ENCODE measurements around the gene DCLK3. TPM values are rescaled to one million over a fixed set of nuclear protein-coding genes. Genes with fewer than 3 reads are reported as not detected.

The DCLK3 gene
- total RNA-seq, 1 donor = not detected

DNA sequence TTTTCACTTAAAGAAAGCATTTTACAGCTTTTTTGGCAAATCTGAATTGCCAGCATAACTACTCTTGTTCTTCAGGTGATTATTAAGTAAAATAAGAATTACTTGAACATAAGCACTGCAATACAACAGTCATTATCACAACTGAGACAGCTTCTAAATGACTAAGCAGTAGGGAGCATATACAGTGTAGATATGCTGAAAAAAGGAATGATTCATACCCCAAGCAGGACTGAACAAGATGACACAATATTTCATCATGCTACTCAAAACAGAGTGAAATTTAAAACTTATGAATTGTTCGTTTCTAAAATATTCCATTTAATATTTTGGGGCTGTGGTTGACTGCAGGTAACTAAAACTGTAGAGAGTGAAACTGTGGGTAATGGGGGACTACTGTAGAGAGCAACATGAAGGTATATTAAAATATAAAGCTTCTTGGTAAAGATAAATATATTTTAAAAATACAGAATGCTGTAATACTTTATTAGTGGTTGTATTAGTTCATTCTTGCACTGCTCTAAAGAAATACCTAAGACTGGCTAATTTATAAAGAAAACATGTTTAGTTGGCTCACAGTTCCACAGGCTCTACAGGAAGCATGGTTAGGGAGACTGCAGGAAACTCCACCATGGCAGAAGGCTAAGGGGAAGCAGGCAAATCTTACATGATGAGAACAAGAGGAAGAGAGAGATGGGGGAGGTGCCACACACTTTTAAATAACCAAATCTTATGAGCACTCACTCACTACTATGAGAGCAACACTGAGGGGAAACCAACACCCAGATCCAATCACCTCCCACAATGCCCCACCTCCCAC is 84.8 kb downstream of the DCLK3 start:
- DNase-seq (ENCODE audit: low read depth in 2 of 3, low spot score in 2 of 3) = no peak

DNA sequence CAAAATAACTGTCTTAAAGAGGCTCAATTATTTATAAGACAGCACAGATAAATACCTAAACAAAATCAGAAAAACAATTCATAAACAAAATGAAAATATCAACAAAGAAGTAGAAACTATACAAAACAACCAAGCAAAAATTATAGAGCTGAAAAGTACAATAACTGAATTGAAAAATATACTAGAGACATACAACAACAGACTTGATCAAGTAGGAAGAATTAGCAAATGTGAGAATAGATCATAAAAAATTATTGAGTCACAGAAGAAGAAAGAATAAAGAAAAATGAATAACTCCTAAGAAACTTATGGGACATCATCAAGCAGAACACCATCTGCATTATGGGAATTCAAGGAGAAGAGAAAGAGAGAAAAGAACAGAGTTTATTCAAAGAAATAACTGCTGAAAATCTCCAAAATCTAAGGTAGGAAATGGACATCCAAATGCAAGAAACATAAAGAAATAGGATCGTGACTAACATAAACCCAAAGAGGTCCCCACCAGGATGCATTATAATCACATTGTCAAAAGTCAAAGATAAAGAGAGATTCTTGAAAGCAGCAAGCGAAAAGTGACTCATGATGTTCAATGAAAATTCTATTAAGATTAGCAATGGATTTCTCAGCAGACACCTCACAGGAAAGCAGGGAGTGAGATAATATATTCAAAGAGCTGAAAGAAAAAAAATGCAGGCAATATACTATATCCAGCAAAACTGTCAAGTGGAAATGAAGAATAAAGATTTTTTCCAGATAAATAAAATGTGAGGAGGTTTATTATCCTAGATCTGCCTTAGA is 85.9 kb downstream of the DCLK3 start:
- DNase-seq (ENCODE audit: low read depth in 2 of 3, low spot score in 2 of 3) = peak in 1 of 3 donors; percentile 3

DNA sequence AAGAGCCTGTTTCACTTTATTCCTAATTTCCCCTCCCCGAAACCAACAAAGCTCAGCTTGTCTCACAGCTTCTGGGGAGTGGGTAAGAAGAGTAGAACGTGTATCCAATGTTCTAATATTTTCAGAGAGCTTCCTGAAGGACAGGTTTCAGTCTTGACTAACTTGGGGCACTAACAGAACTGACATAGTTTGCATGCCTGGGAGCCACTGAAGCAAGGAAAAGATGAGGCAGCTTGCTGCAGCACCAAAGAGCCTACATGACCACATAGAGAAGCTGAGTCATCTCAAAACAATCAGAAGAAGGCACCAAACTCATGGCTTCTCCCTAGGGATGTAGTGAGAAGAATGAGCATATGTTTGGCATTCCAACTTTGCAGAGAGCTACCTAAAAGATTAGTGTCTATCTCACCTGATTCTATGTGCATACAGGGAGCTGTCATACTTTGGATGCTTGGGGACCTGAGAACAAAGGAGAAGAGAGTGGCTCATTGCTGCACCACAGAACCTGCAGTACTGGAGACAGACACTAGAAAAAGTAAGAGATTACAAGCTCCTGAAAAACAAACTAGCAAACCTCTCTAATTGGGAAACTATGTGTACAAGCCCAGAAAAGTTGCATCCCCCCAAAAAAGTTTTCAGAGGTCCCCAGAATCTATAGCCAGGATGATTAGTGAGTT is 86.9 kb downstream of the DCLK3 start:
- no peak for DNase-seq (ENCODE audit: low read depth in 2 of 3, low spot score in 2 of 3)

DNA sequence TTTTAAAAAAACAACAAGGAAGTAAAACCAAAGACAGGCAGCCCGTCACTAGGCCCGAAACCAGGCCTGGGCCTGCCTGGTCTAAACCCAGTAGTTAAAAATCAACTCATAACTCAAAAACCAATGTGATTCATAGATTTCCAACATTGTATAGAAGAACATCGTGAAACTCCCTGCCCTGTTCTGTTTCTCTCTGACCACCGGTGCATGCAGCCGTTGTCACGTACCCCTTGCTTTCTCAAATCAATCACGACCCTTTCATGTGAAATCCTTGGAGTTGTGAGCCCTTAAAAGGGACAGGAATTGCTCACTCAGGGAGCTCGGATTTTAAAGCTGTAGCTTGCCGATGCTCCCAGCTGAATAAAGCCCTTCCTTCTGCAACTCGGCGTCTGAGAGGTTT is 89.5 kb downstream of the DCLK3 start:
- DNase-seq (ENCODE audit: low read depth in 2 of 3, low spot score in 2 of 3) = no peak

DNA sequence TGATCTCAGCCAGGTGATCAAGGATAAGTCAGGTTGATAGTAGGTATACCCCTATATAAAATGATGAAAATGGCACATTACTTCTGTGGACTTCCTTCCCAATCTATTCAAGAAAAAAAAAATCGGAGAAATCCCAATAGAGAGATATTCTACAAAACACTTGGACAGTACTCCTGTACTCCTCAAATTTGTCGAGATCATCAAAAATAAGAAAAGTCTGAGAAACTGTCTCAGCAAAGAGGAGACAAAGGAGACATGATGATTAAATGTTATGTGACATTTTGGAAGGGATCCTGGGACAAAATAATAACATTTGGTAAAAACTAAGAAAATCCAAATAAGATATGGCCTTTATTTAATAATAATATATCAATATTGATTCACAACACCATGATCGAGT is 94.6 kb downstream of the DCLK3 start:
- DNase-seq (ENCODE audit: low read depth in 2 of 3, low spot score in 2 of 3) = no peak

DNA sequence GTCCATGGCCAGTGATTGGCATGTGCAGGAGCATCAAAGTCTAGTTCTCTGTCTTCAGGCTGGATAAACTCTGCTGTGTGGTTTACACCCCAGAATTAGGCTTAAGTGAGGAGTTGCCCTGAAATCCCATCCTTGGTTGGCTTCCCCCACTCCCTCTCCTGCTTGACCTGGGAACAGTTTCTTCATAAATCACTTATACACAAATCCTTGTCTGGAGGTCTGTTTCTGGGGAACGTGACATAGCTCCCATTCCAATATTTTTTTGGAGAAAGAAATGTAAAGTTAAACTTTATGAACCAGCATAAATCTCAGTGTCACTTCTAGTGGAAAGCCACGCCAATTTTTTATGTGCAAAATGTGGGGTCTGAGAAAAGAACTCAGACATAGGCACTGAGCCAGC is 98.2 kb downstream of the DCLK3 start:
- no peak for DNase-seq (ENCODE audit: low read depth in 2 of 3, low spot score in 2 of 3)

DNA sequence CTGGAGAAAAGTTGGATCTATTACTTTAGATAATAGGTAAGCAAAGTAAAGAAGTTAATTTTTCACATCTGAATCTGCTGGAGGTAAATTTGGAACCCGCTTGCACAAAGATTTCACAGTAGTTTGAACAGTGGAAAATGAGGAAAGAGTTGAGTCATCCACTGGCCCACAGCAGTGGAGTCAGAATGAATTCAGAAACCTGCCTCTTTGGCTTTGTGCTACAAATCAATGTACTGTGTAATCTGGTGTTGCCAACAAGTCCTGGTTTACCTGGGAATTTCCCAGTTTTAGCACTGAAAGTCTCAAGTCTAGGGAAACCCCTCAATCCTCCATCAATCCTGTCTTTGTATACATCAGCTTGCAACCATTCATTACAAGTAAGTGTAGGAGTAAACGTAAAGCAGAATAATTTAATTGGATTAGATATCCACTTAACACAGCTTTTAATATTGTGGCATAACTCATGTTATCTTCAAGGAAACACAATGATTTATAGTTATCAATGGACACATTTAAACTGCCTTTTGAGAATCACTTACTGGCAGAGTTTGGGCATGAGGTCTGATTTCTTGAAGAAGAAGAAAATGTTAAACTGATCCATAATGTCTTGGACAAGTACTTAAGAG is 100.6 kb downstream of the DCLK3 start:
- DNase-seq (ENCODE audit: low read depth in 2 of 3, low spot score in 2 of 3) = no peak

DNA sequence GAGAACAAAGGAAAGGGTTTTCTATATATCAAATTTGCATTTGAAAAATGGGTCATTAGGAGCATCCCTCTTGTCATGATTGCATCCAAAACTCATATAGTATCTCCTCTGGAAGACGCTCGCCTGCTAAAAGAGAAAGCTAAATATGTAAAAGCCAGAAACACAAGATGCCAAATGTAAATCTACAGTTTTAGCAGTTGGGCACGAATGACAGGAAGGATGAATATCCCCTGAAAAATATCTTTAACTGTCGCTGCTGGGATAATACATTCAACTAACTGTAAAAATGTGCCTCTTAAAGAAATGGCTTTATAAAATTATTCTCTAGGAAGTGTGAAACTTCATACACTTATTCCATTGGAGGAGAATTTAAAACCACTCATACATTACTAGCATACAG is 101.7 kb downstream of the DCLK3 start:
- DNase-seq (ENCODE audit: low read depth in 2 of 3, low spot score in 2 of 3) = no peak

Other genes with a start within 250 kb of the DCLK3 start
- gene TRANK1, start 180.5 kb upstream of the DCLK3 start, total RNA-seq = 43.9 TPM
- 17.5 TPM for gene EPM2AIP1, start 228.6 kb upstream of the DCLK3 start, total RNA-seq
- 36.1 TPM for gene MLH1, start 229.0 kb upstream of the DCLK3 start, total RNA-seq

All from hematopoietic multipotent progenitor cell (in vitro differentiated cells).